HepG2 (cell line): Measurements from ENCODE around the gene ANKRD7. TPM values are rescaled to one million over a fixed set of nuclear protein-coding genes. Genes with fewer than 3 reads are reported as not detected.

Source experiments
- ATAC-seq: fragments of 200-7000 bp; cut with Tn5 transposase; 3 replicates; pipeline ENCODE4 v1.9.1; 2020; ENCODE audit warnings: mild to moderate bottlenecking, moderate library complexity
- BruUV-seq: library from RNA; stranded (reverse); fragments of 400-500 nt; replicated peaks from 2 replicates; lab custom pipeline; 2021; lab: Mats Ljungman, UMichigan
- CTCF ChIA-PET: fragments of 300-600 bp; formaldehyde crosslinking; extraction: SDS; loops from one replicate; lab custom pipeline; 2021; ENCODE audit warnings: low total read pairs, inconsistent platforms, low intra/inter-chr PET ratio; lab: Yijun Ruan, JAX
- POLR2A ChIA-PET: fragments of 350-600 bp; sonication (Branson Sonifier 250); formaldehyde crosslinking; loops from one replicate; lab custom pipeline; 2020; ENCODE audit warnings: antibody characterized with exemption, inconsistent platforms; lab: Yijun Ruan, JAX
- DNase-seq: peaks from one replicate; pipeline ENCODE4 v3.0.0-alpha.2; 2015; ENCODE audit warnings: low spot score
- FAIRE-seq: peaks from 3 replicates; lab custom pipeline; 2011; peaks lifted over from hg19 to GRCh38; lab: Jason Lieb, UNC
- H2AFZ ChIP-seq: one replicate; pipeline ENCODE4 v1.6.1; 2011; ENCODE audit warnings: low read length, inconsistent platforms
- H3K27ac ChIP-seq: fragments of 300-600 bp; 3 replicates; pipeline ENCODE4 v1.8.0; 2011; ENCODE audit warnings: mixed run types, mild to moderate bottlenecking, mixed read lengths, low read length, inconsistent platforms; ENCODE audit not compliant: insufficient read depth; ENCODE audit errors: extremely low read length
- H3K27me3 ChIP-seq, 2 experiments: fragments of 200-600 bp in 1 of 2; 2 replicates in 1 of 2; 3 replicates in 1 of 2; pipeline versions ENCODE4 v1.6.0 to v1.8.0; 2011; ENCODE audit warnings: low read length in 2 of 2, mild to moderate bottlenecking in 2 of 2, moderate library complexity in 2 of 2, inconsistent platforms in 1 of 2; ENCODE audit not compliant: insufficient read depth in 2 of 2, control insufficient read depth in 1 of 2
- H3K36me3 ChIP-seq, 2 experiments: fragments of 200-600 bp in 1 of 2; replicated peaks in 1 of 2; 2 replicates in 1 of 2; 3 replicates in 1 of 2; pipeline versions ENCODE4 v1.5.1 to v1.8.0; 2011; ENCODE audit warnings: low read length in 2 of 2, inconsistent platforms in 1 of 2; ENCODE audit not compliant: insufficient read depth in 2 of 2, control insufficient read depth in 1 of 2
- H3K4me1 ChIP-seq: 2 replicates; pipeline ENCODE4 v1.5.1; 2012; ENCODE audit warnings: low read length, inconsistent platforms; ENCODE audit not compliant: insufficient read depth
- H3K4me2 ChIP-seq: 2 replicates; pipeline ENCODE4 v1.6.0; 2011; ENCODE audit warnings: low read depth, low read length, inconsistent platforms
- H3K4me3 ChIP-seq, 3 experiments: fragments of 200-600 bp in 1 of 3; sonication (generic), shearing (Covaris generic) in 1 of 3; replicated peaks in 1 of 3; 2 replicates each; pipeline ENCODE4 v1.5.1; 2011 to 2016; ENCODE audit warnings: low read length in 3 of 3, inconsistent platforms in 2 of 3, low read depth in 2 of 3, mild to moderate bottlenecking in 2 of 3, control low read depth in 1 of 3, mixed read lengths in 1 of 3; ENCODE audit not compliant: insufficient read depth in 1 of 3
- H3K79me2 ChIP-seq: one replicate; pipeline ENCODE4 v1.6.1; 2011; ENCODE audit warnings: low read length, inconsistent platforms; ENCODE audit not compliant: insufficient read depth
- H3K9ac ChIP-seq: 2 replicates; pipeline ENCODE4 v1.6.0; 2011; ENCODE audit warnings: mild to moderate bottlenecking, low read depth, low read length, inconsistent platforms; ENCODE audit not compliant: insufficient read depth
- H3K9me3 ChIP-seq: 2 replicates; pipeline ENCODE4 v1.5.1; 2012; ENCODE audit warnings: mild to moderate bottlenecking, low read length
- H4K20me1 ChIP-seq: 2 replicates; pipeline ENCODE4 v1.6.0; 2011; ENCODE audit warnings: inconsistent platforms, mild to moderate bottlenecking, low read length, moderate library complexity; ENCODE audit not compliant: insufficient read depth
- HMG20B ChIP-seq: conservative IDR thresholded peaks from 2 replicates; pipeline ENCODE4 v1.6.1; 2016; ENCODE audit warnings: missing genetic modification reagents, missing compliant biosample characterization
- IRF2 ChIP-seq: IDR thresholded peaks from 2 replicates; pipeline ENCODE4 v1.6.1; 2018; ENCODE audit warnings: missing genetic modification reagents, missing compliant biosample characterization
- NCOR1 ChIP-seq: fragments of 200-600 bp; sonication (generic); IDR thresholded peaks from 2 replicates; pipeline ENCODE4 v1.7.0; 2017; ENCODE audit warnings: antibody characterized with exemption, low read length, borderline replicate concordance
- RBAK ChIP-seq: sonication (generic); formaldehyde crosslinking; IDR thresholded peaks from 2 replicates; pipeline ENCODE4 v1.5.1; 2020; ENCODE audit warnings: mild to moderate bottlenecking, missing genetic modification reagents
- RFX5 ChIP-seq: IDR thresholded peaks from 2 replicates; pipeline ENCODE4 v1.6.1; 2011; ENCODE audit warnings: low read depth, low read length, improper control_type of control experiment
- RFXANK ChIP-seq: IDR thresholded peaks from 2 replicates; pipeline ENCODE4 v1.6.1; 2016
- SNAI1 ChIP-seq: sonication (generic); formaldehyde crosslinking; IDR thresholded peaks from 2 replicates; pipeline ENCODE4 v1.5.0; 2020; ENCODE audit warnings: mild to moderate bottlenecking, missing genetic modification reagents, borderline replicate concordance
- U2AF1 ChIP-seq: fragments of 200-400 bp; formaldehyde crosslinking; optimal IDR thresholded peaks from 2 replicates; pipeline ENCODE3; 2017; ENCODE audit warnings: mild to moderate bottlenecking, low read depth, low read length
- YEATS4 ChIP-seq: sonication (generic); formaldehyde crosslinking; IDR thresholded peaks from 2 replicates; pipeline ENCODE4 v1.4.0; 2020; ENCODE audit warnings: missing genetic modification reagents, borderline replicate concordance
- ZEB1 ChIP-seq: IDR thresholded peaks from 2 replicates; pipeline ENCODE4 v1.6.1; 2012; ENCODE audit warnings: mild to moderate bottlenecking, low read depth, inconsistent platforms; ENCODE audit not compliant: insufficient replicate concordance
- ZNF10 ChIP-seq: sonication (generic); formaldehyde crosslinking; IDR thresholded peaks from 2 replicates; pipeline ENCODE4 v1.4.0; 2020; ENCODE audit warnings: mild to moderate bottlenecking, low read depth, missing genetic modification reagents, borderline replicate concordance
- ZNF34 ChIP-seq: sonication (generic); formaldehyde crosslinking; IDR thresholded peaks from 2 replicates; pipeline ENCODE4 v1.4.0; 2020; ENCODE audit warnings: mild to moderate bottlenecking, missing genetic modification reagents, borderline replicate concordance
- ZNF446 ChIP-seq: sonication (generic); formaldehyde crosslinking; IDR thresholded peaks from 2 replicates; pipeline ENCODE4 v1.5.0; 2020; ENCODE audit warnings: mild to moderate bottlenecking, missing genetic modification reagents
- ZNF605 ChIP-seq: sonication (generic); formaldehyde crosslinking; IDR thresholded peaks from 2 replicates; pipeline ENCODE4 v1.8.0; 2022; ENCODE audit warnings: mild to moderate bottlenecking, missing genetic modification reagents
- ZNF703 ChIP-seq: sonication (generic); formaldehyde crosslinking; IDR thresholded peaks from 2 replicates; pipeline ENCODE4 v1.5.1; 2020; ENCODE audit warnings: missing genetic modification reagents, mild to moderate bottlenecking, moderate library complexity, borderline replicate concordance
- ZSCAN25 ChIP-seq: sonication (generic); formaldehyde crosslinking; IDR thresholded peaks from 2 replicates; pipeline ENCODE4 v1.8.0; 2022; ENCODE audit warnings: mild to moderate bottlenecking, missing genetic modification reagents
- WGBS: methylation state at CpG from one replicate; pipeline ENCODE4 v1.1.6; 2017; ENCODE audit warnings: low lambda C conversion rate; 5-methylcytosine and 5-hydroxymethylcytosine counted together
- in situ Hi-C: cut with HindIII; loops from 2 replicates; pipeline ENCODE4 v1.10.0; 2017; ENCODE audit warnings: low pct_unique_long_range_greater_than_20kb; ENCODE audit not compliant: extremely low pct_ligation_motif_present
- intact Hi-C: fragments of 100-400 bp; cut with micrococcal nuclease; formaldehyde crosslinking; loops from one replicate; pipeline ENCODE4 v1.10.0; 2022; ENCODE audit not compliant: unreplicated experiment
- polyA plus RNA-seq, 8 experiments: library from polyadenylated mRNA; depleted of rRNA in 3 of 8; stranded (reverse) in 7 of 8; unstranded in 1 of 8; fragments of >200 nt; fragmentation: Illumina TruSeq in 4 of 8; extraction: Trizol in 4 of 8; gene quantifications; 2 replicates each; pipeline versions ENCODE4 v1.2.1 to v1.2.3, GENCODE V29; 2011 to 2016; ENCODE audit warnings: low read depth in 4 of 8, missing spikeins in 1 of 8, mixed read lengths in 1 of 8; ENCODE audit not compliant: insufficient read depth in 1 of 8
- total RNA-seq, 5 experiments: library from RNA; depleted of rRNA; stranded (reverse); fragments of >200 nt; fragmentation: Illumina TruSeq; extraction: Trizol; gene quantifications; 2 replicates each; pipeline ENCODE4 v1.2.3, GENCODE V29; 2016; ENCODE audit warnings: low read depth in 1 of 5
- TF ChIP-seq, protein P1 (sequence below): sonication (generic); formaldehyde crosslinking; conservative IDR thresholded peaks from 2 replicates; pipeline ENCODE4 v1.4.0; 2020; ENCODE audit warnings: missing genetic modification reagents
- TF ChIP-seq, protein P2 (sequence below), 2 experiments: sonication (generic) in 1 of 2; formaldehyde crosslinking in 1 of 2; IDR thresholded peaks; 2 replicates each; pipeline versions ENCODE4 v1.4.0 to v1.6.1; 2018 to 2020; ENCODE audit warnings: missing genetic modification reagents in 2 of 2, borderline replicate concordance in 1 of 2, low read depth in 1 of 2, mild to moderate bottlenecking in 1 of 2, missing biosample characterization in 1 of 2
- TF ChIP-seq, protein P3 (sequence below): sonication (generic); formaldehyde crosslinking; IDR thresholded peaks from 2 replicates; pipeline ENCODE4 v1.8.0; 2022; ENCODE audit warnings: low read depth, missing genetic modification reagents

ANKRD7 gene
- total and polyA plus RNA-seq, 2 of the 13 experiments (the other 11 are each of a cell fraction or from before 2014, with no cell fraction given) = not detected

DNA sequence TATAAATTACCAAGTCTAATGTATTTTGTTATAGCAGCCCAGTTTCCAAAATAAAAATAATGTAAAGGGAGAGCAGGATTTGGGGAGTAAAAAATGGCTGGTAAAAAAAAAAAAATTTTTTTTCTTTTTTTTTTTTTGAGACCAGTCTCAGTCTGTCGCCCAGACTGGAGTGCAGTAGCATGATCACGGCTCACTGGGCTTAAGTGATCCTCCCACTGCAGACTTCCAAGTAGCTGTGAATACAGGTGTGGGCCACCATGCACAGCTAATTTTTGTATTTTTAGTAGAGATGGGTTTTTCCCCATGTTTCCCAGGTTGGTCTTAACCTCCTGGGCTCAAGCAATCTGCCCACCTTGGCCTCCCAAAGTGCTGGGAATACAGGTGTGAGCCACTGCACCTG, 45.3 kb upstream of the ANKRD7 start:
- Histone ChIP-seq H3K9ac (no peak overlapping the region), H3K4me3 (no peak overlapping the region), H3K27me3 (no peaks in the 10 kb centered on the region; a peak in 1 of 5 replicates), H3K9me3 (no peaks in the 10 kb centered on the region), H3K4me1 (peaks cover 8% of the 10 kb centered on the region), H3K36me3 (no peaks in the 10 kb centered on the region), H3K79me2 (peaks cover 2% of the 10 kb centered on the region), H2AFZ (no peak overlapping the region), H3K27ac (no peak overlapping the region), H4K20me1 (no peaks in the 10 kb centered on the region), H3K4me2 (no peak overlapping the region)
- FAIRE-seq (no peak), ATAC-seq (no peak), DNase-seq (no peak)
- CTCF ChIA-PET = no interaction called here
- TF ChIP-seq NCOR1 (no peak), RFXANK (CRISPR knock-in tag) (no peak), ZNF10 (CRISPR knock-in tag) (no peak), ZSCAN25 (CRISPR knock-in tag) (no peak), RFX5 (no peak), IRF2 (CRISPR knock-in tag) (no peak), ZNF34 (CRISPR knock-in tag) (no peak), ZNF703 (CRISPR knock-in tag) (no peak), ZNF446 (CRISPR knock-in tag) (no peak), SNAI1 (CRISPR knock-in tag) (no peak), ZEB1 (no peak), U2AF1 (no peak), HMG20B (CRISPR knock-in tag) (no peak), RBAK (no peak), ZNF605 (CRISPR knock-in tag) (no peak), YEATS4 (CRISPR knock-in tag) (no peak)
- TF ChIP-seq, protein P1, sequence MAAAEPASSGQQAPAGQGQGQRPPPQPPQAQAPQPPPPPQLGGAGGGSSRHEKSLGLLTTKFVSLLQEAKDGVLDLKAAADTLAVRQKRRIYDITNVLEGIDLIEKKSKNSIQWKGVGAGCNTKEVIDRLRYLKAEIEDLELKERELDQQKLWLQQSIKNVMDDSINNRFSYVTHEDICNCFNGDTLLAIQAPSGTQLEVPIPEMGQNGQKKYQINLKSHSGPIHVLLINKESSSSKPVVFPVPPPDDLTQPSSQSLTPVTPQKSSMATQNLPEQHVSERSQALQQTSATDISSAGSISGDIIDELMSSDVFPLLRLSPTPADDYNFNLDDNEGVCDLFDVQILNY = no peak
- TF ChIP-seq, protein P2, sequence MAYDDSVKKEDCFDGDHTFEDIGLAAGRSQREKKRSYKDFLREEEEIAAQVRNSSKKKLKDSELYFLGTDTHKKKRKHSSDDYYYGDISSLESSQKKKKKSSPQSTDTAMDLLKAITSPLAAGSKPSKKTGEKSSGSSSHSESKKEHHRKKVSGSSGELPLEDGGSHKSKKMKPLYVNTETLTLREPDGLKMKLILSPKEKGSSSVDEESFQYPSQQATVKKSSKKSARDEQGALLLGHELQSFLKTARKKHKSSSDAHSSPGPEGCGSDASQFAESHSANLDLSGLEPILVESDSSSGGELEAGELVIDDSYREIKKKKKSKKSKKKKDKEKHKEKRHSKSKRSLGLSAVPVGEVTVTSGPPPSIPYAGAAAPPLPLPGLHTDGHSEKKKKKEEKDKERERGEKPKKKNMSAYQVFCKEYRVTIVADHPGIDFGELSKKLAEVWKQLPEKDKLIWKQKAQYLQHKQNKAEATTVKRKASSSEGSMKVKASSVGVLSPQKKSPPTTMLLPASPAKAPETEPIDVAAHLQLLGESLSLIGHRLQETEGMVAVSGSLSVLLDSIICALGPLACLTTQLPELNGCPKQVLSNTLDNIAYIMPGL (CRISPR knock-in tag; IDR thresholded peaks at IDR 0.05; ENCODE audit: borderline replicate concordance in 1 of 2, low read depth in 1 of 2) = no peak
- TF ChIP-seq, protein P3, sequence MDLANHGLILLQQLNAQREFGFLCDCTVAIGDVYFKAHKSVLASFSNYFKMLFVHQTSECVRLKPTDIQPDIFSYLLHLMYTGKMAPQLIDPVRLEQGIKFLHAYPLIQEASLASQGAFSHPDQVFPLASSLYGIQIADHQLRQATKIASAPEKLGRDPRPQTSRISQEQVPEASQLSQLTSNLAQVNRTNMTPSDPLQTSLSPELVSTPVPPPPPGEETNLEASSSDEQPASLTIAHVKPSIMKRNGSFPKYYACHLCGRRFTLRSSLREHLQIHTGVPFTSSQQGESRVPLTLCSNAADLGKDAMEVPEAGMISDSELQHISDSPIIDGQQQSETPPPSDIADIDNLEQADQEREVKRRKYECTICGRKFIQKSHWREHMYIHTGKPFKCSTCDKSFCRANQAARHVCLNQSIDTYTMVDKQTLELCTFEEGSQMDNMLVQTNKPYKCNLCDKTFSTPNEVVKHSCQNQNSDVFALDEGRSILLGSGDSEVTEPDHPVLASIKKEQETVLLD (CRISPR knock-in tag) = no peak
- intact Hi-C loops = no loop called here
- WGBS = 86% methylated on average over 2 of the region's 2 CpGs
- POLR2A ChIA-PET = no interaction called here
- in situ Hi-C loops = no loop called here
- BruUV-seq = no TSS peak
